Lung (tissue), 12 donors: ENCODE results near the gene NRP2. TPM values are rescaled to one million over a fixed set of nuclear protein-coding genes. Genes with fewer than 3 reads are reported as not detected.

ENCODE experiments used
- ATAC-seq: fragments of 200-7000 bp; cut with Tn5 transposase; one replicate; pipeline ENCODE4 v1.9.1; 2020; ENCODE audit warnings: moderate number of reproducible peaks; ENCODE audit not compliant: insufficient read depth, low FRiP score
- DNase-seq, 3 donors: peaks; one replicate each; pipeline ENCODE4 v3.0.0-alpha.2; 2013 to 2017
- H3K27ac ChIP-seq, 2 donors: one replicate each; pipeline ENCODE4 v1.5.1; 2013; ENCODE audit warnings: mild to moderate bottlenecking in 2 of 2, moderate library complexity in 2 of 2, control low read depth in 1 of 2, inconsistent platforms in 1 of 2, low read depth in 1 of 2, low read length in 1 of 2
- H3K27me3 ChIP-seq, 3 donors: one replicate each; pipeline ENCODE4 v1.5.1; 2013; ENCODE audit warnings: low read length in 2 of 3; ENCODE audit not compliant: control insufficient read depth in 3 of 3, insufficient read depth in 3 of 3
- H3K36me3 ChIP-seq, 4 donors: one replicate each; pipeline ENCODE4 v1.5.1; 2013; ENCODE audit warnings: low read length in 4 of 4, mild to moderate bottlenecking in 1 of 4, moderate library complexity in 1 of 4; ENCODE audit not compliant: control insufficient read depth in 4 of 4, insufficient read depth in 4 of 4
- H3K4me1 ChIP-seq, 5 donors: one replicate each; pipeline ENCODE4 v1.5.1; 2013; ENCODE audit warnings: low read length in 5 of 5, mild to moderate bottlenecking in 2 of 5, moderate library complexity in 1 of 5; ENCODE audit not compliant: control insufficient read depth in 5 of 5, insufficient read depth in 5 of 5
- H3K4me3 ChIP-seq: one replicate; pipeline ENCODE4 v1.5.1; 2013; ENCODE audit warnings: mild to moderate bottlenecking, control low read depth, moderate library complexity
- H3K9ac ChIP-seq, 2 donors: one replicate each; pipeline ENCODE4 v1.5.1; 2013; ENCODE audit warnings: low read length in 2 of 2, control low read depth in 1 of 2; ENCODE audit not compliant: insufficient read depth in 1 of 2
- H3K9me3 ChIP-seq, 4 donors: one replicate each; pipeline ENCODE4 v1.5.1; 2013; ENCODE audit warnings: low read length in 3 of 4, mild to moderate bottlenecking in 1 of 4, moderate library complexity in 1 of 4; ENCODE audit not compliant: control insufficient read depth in 4 of 4, insufficient read depth in 3 of 4
- WGBS, 2 donors: extraction: QIAGEN DNeasy Blood & Tissue Kit; methylation state at CpG; one replicate each; pipeline ENCODE4 v1.1.7; 2013; 5-methylcytosine and 5-hydroxymethylcytosine counted together
- polyA plus RNA-seq, 2 donors: library from polyadenylated mRNA; stranded (reverse); fragments of 200-250 nt; gene quantifications; one replicate each; pipeline ENCODE4 v1.2.1, GENCODE V29; 2013
- total RNA-seq, 2 donors: library from RNA; depleted of rRNA in 1 of 2; stranded (reverse); fragments of >200 nt in 1 of 2; gene quantifications; one replicate each; pipeline ENCODE4 v1.2.1, GENCODE V29; 2014 to 2021
- TF ChIP-seq, protein P1 (sequence below): IDR thresholded peaks from 2 replicates; pipeline ENCODE4 v1.5.1; 2012; ENCODE audit warnings: mild to moderate bottlenecking; ENCODE audit errors: control extremely low read depth, extremely low read depth
- donor health status: control.
- donor health status: control.
- donor health status: Bipolar disorder and iron deficiency.
- donor health status: healthy.
- donor health status: DM: yes; HTN: yes; CAD: no.

Gene NRP2
- total and polyA plus RNA-seq, 4 donors = 20.4 to 125 (median 63.2) TPM

DNA sequence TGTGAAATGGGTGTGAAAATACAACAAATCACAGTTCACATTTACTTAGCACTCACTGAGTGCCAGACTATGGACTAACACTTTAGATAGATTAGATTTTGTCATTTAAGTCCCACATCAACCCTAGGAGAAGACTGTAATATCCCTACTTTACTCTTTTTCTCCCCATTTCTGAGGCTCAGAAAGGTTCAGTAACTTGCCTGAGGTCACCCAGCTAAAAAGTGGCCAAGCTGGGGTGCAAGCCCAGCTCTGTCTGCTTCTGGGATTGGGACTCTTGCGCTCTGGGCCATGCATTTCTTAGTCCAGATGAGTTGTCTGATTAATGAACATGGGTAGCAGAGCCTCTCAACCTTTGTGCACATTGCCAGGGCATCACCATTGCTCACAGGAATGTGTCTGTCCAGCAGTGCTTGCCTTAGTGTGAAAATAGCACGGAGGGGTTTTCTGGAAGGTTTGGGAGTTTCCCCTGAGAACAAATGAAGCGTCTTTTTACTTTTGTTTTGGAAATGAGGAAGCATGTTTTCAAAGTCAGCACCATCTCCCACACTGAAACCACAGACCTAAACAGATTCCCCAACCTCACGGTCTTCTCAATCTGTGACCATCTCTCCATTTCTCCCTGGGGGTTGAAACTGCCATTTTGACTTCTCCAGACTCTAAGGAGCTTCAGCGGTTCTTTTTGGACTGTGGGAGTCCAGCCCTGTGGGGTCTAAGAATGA is 31.9 kb downstream of the NRP2 start:
- H3K4me3 ChIP-seq = no peak overlapping the region
- no peaks in the 10 kb centered on the region for H3K27me3 ChIP-seq
- TF ChIP-seq, protein P1, sequence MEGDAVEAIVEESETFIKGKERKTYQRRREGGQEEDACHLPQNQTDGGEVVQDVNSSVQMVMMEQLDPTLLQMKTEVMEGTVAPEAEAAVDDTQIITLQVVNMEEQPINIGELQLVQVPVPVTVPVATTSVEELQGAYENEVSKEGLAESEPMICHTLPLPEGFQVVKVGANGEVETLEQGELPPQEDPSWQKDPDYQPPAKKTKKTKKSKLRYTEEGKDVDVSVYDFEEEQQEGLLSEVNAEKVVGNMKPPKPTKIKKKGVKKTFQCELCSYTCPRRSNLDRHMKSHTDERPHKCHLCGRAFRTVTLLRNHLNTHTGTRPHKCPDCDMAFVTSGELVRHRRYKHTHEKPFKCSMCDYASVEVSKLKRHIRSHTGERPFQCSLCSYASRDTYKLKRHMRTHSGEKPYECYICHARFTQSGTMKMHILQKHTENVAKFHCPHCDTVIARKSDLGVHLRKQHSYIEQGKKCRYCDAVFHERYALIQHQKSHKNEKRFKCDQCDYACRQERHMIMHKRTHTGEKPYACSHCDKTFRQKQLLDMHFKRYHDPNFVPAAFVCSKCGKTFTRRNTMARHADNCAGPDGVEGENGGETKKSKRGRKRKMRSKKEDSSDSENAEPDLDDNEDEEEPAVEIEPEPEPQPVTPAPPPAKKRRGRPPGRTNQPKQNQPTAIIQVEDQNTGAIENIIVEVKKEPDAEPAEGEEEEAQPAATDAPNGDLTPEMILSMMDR = no peak
- peaks cover 0 to 8% (median 2%) of the 10 kb centered on the region in 4 donors for H3K36me3 ChIP-seq
- H3K27ac ChIP-seq = peak overlapping the region in 1 of 2 donors; percentile 64
- 38 to 47% methylated on average over 5 of the region's 5 CpGs for WGBS, 2 donors
- peaks cover 0 to 59% (median 23%) of the 10 kb centered on the region in 5 donors for H3K4me1 ChIP-seq
- H3K9ac ChIP-seq = no peak overlapping the region
- peaks cover 0 to 1% (median 0%) of the 10 kb centered on the region in 4 donors for H3K9me3 ChIP-seq
- DNase-seq (peak in 1 of 3 donors; percentile 53), ATAC-seq (peak; percentile 20)

DNA sequence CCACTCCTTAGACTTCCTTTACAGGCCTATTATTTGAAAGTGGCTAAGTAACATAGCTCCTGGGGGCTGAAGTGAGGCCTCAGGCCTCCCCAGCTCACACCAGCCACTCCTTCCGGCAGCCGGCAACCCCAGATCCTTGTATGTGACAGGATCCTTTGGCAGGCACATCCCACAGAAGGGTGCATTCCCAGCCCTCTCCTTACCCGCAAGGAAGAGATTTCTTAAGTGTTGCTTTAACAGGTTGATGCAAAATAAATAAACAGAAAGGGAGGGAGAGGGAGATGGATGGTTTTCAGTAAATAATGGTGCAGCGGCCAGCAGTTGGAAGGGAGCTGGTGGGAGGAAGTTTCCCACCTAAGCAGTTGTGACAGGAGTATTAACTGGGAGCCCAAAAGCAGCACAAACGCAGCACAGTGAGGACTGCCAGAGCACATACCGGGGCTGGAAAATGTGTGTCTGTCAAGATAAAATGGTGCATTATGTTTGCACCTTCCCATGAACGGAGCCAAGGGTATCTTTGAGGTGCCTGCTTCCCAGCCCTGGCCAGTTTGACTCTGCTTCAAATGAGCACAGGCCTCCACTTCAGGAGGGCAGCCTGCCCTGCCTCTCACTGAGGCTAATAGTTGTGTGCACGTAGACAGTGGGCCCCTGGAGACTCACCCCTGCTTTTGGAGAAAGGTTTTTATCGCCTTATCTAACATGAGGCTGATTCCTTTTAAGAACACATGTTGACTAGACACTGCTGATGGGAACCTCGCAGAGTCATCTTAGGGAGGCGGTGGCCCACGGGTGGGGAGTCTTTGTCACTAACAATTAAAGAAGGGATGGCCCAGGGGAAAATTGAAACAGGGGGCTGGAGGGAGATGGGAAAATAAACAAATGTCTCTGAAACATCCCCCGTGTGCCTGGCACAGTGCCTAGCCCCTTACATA is 32.8 kb downstream of the NRP2 start:
- TF ChIP-seq, protein P1 = no peak
- H3K4me1 ChIP-seq = peaks cover 0 to 65% (median 29%) of the 10 kb centered on the region in 5 donors
- peaks cover 0 to 1% (median 0%) of the 10 kb centered on the region in 4 donors for H3K9me3 ChIP-seq
- 69 to 80% methylated on average over 13 of the region's 13 CpGs for WGBS, 2 donors
- peaks cover 0 to 8% (median 2%) of the 10 kb centered on the region in 4 donors for H3K36me3 ChIP-seq
- H3K4me3 ChIP-seq = no peak overlapping the region
- peak overlapping the region in 1 of 2 donors; percentile 12 for H3K27ac ChIP-seq
- H3K27me3 ChIP-seq = no peaks in the 10 kb centered on the region
- DNase-seq (no peak), ATAC-seq (no peak)
- no peak overlapping the region for H3K9ac ChIP-seq

DNA sequence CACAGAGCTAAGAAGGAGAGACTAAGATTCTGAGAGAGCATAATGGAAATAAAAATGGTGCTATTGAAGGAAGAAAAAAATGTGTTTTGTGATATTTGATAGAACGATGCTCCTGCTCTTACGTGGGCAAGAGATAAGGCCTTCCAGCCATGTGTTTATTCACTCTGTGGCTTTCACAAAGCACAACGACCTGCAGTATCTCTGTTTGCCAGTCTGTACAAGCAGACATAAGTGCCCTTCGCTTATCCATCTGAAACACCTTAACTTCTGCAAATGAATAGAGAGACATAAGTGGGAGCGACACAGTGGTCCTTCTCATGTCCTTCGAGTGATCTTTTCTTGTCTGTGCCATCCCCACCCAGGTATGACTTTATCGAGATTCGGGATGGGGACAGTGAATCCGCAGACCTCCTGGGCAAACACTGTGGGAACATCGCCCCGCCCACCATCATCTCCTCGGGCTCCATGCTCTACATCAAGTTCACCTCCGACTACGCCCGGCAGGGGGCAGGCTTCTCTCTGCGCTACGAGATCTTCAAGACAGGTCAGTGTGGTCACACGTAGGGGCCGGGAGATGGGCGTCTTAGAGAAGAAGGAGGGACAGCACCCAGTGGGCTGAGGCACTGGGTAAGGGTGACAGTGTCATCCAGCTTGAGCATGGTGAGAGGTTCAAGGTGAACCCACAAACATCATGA is 33.7 kb downstream of the NRP2 start:
- WGBS, 2 donors = 85 to 86% methylated on average over 20 of the region's 20 CpGs
- peaks cover 0 to 75% (median 29%) of the 10 kb centered on the region in 5 donors for H3K4me1 ChIP-seq

More for the DNA sequence above, 33.7 kb downstream of the NRP2 start:
- Histone ChIP-seq H3K4me3 (no peak overlapping the region), H3K27ac (no peak overlapping the region), H3K27me3 (no peaks in the 10 kb centered on the region), H3K9ac (no peak overlapping the region), H3K9me3 (peaks cover 0 to 3% (median 0%) of the 10 kb centered on the region in 4 donors), H3K36me3 (peaks cover 0 to 11% (median 2%) of the 10 kb centered on the region in 4 donors)
- ATAC-seq (no peak), DNase-seq (no peak)
- TF ChIP-seq, protein P1 = no peak
